Epithelial cell of esophagus (primary cell): Measurements from ENCODE around the gene ITGA2.

Experiments used
- DNase-seq: peaks from one replicate; pipeline ENCODE4 v3.0.0; 2010; ENCODE audit warnings: low read depth
- H3K4me3 ChIP-seq: 2 replicates; pipeline ENCODE4 v1.5.1; 2011; ENCODE audit warnings: mild to moderate bottlenecking, low read length, control low read depth
- TF ChIP-seq, protein P1 (sequence below): IDR thresholded peaks from 2 replicates; pipeline ENCODE4 v1.5.1; 2011; ENCODE audit warnings: low read depth, mild to moderate bottlenecking, low read length, control low read depth, inconsistent platforms; ENCODE audit not compliant: insufficient read depth; ENCODE audit errors: missing control alignments

The ITGA2 gene

DNA sequence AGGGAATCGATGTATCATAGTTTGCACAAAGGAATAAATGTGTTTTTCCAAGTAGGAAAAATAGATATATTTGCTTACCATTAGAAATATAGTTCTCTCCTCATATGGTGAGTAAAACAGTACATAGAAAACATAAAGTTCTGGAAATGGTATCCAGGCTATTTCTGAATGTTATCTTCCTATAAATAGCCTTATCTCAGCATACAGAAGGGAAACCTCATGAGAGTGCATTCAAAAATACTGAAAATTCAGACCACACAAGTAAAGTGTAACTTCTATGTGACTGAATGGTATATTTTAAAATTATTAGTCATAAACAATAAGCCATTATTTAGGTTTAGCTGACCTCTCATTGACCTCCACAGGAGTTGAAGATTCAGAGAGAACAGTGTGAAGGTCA, 76.9 kb downstream of the ITGA2 start:
- DNase-seq = no peak
- H3K4me3 ChIP-seq = no peak overlapping the region
- TF ChIP-seq, protein P1, sequence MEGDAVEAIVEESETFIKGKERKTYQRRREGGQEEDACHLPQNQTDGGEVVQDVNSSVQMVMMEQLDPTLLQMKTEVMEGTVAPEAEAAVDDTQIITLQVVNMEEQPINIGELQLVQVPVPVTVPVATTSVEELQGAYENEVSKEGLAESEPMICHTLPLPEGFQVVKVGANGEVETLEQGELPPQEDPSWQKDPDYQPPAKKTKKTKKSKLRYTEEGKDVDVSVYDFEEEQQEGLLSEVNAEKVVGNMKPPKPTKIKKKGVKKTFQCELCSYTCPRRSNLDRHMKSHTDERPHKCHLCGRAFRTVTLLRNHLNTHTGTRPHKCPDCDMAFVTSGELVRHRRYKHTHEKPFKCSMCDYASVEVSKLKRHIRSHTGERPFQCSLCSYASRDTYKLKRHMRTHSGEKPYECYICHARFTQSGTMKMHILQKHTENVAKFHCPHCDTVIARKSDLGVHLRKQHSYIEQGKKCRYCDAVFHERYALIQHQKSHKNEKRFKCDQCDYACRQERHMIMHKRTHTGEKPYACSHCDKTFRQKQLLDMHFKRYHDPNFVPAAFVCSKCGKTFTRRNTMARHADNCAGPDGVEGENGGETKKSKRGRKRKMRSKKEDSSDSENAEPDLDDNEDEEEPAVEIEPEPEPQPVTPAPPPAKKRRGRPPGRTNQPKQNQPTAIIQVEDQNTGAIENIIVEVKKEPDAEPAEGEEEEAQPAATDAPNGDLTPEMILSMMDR = no peak

DNA sequence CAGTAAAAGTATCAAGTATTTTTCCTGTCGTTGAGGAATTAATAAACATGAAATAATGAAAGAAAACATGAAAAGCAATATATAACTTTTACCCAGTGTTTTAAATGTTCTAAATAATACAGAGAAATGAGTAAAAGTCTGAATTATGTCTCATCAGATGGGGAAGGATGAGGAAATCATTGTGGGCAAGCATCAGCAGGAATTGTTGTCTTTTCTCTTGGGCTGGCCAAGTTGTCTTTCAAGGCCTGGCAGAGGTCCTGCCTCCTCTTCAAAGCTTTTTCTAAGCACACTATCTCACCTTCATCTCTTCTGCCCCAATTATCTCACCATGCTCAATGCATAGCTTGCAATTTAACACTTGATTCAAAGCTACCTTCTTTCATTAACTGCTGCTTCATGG, 78.5 kb downstream of the ITGA2 start:
- TF ChIP-seq, protein P1 = no peak
- no peak overlapping the region for H3K4me3 ChIP-seq
- peak; percentile 66 for DNase-seq

DNA sequence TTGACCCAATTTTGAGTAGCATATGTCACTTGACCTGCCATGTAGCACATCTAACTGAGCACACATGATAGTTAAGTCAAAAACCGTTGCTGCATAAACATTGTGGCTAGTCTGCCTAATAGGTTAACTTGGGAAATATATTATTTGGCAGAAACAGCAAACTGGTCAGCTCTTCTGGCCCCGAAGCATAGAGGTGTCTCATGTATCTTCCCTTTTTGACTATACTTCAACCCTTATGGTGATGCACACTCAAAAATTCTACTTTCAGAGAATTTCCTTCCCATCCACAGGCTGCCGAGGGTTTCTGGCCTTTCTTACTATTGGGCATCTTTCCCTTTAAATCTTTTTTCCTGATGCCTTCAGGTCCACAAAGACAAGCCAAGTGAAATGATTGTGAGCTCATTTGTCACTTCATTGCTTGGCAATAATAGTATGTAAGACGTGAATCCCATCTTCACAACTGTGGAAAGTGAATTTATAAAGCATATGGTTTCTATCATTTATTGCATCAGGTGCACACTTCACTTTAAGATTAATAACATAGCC, 79.2 kb downstream of the ITGA2 start:
- no peak for DNase-seq
- TF ChIP-seq, protein P1 = no peak
- no peak overlapping the region for H3K4me3 ChIP-seq

DNA sequence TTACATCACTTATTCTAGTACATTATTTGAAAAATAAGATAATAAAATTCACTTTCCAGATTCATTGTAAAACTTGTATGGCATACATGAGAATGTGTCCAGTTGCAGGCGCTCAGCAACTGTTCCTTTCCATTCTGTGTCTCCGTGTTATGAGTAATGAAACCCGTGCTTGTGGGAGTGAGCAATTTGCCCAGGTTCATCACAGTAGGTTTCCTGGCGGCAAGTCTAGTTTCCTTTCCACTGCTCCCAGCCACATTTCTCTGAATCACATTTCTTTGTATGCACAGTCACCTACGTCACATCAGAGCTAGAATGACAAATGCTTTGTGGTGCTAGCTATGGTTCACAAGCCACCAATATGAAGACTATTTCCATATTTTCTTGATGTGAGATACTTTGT, 80.5 kb downstream of the ITGA2 start:
- H3K4me3 ChIP-seq = no peak overlapping the region
- TF ChIP-seq, protein P1 = no peak
- peak; percentile 88 for DNase-seq

DNA sequence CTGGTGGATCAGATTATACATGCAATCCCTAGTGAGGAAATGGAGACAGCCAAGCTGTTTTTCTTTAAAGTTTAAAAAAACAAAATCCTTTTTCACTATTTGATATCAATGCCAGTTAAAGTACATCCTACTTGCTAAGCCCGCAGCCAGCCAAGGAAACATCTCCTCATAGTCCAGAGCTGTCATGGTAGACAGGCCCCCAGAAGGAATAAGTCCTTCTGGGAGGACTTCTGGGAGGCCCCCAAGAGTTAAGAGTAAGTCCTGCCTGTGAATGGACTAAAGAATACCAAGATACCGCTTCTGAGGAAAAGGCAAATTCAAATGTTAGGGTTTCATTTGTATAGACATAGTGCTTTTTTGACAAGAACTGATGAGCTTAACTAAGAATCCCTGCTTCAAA, 82.1 kb downstream of the ITGA2 start:
- no peak overlapping the region for H3K4me3 ChIP-seq
- TF ChIP-seq, protein P1 = no peak
- DNase-seq = no peak

DNA sequence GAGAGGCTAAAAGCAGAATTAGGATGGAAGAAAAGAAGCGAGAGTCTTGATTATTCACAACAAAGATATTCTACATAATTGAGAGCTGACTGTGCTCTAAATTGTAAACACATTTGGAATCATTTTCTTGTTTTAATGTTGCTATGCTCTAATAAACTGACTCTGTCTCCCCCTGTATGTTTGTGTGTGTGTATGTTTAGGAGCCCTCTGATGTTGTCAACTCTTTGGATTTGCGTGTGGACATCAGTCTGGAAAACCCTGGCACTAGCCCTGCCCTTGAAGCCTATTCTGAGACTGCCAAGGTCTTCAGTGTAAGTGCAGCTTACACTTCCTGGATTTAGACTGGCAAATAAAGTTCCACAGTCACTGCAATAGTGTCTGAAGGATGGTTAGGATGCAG, 82.6 kb downstream of the ITGA2 start:
- no peak for DNase-seq
- TF ChIP-seq, protein P1 = no peak
- no peak overlapping the region for H3K4me3 ChIP-seq

DNA sequence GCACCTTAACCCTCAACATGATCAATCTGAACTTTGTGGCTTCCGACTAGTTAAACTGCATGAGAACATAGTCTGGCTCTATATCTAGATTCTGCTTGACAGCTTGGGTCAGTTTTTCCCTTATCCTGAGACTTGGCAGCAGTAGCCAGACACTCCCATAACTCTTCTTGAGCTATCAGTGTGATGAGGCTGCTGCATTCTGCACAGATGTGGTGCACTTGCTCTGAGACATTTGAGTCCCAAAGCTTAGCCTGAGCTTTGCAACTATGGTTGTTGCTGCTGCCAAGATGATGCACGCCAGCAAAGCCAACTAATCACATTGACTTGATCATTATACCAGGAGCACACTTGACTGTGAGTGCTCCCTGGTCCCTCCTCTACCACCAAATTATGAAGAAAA, 84.2 kb downstream of the ITGA2 start:
- TF ChIP-seq, protein P1 = no peak
- no peak overlapping the region for H3K4me3 ChIP-seq
- DNase-seq = no peak
